RCC 7860 (cell line): Measurements from ENCODE around the gene TOMM70.
A peak's percentile ranks its signal among the peaks of the same experiment; 100 is the strongest.

Experiments
- DNase-seq: peaks from one replicate; pipeline ENCODE4 v3.0.0-alpha.2; 2015; ENCODE audit warnings: low spot score
- FAIRE-seq: peaks from 2 replicates; lab custom pipeline; 2012; peaks lifted over from hg19 to GRCh38; lab: Jason Lieb, UNC

Gene TOMM70

GRCh38 chr3:100412912-100413590, 12.2 kb upstream of the TOMM70 start:
- DNase-seq (no peak), FAIRE-seq (no peak)

GRCh38 chr3:100411091-100411982, 10.4 kb upstream of the TOMM70 start:
- DNase-seq (no peak), FAIRE-seq (no peak)

GRCh38 chr3:100407977-100408532, 7.2 kb upstream of the TOMM70 start:
- DNase-seq (no peak), FAIRE-seq (no peak)

- no peak for FAIRE-seq
- DNase-seq: no peak
Measured at GRCh38 chr3:100407164-100407563, 6.3 kb upstream of the TOMM70 start.

- FAIRE-seq: no peak
- DNase-seq: no peak
Measured at GRCh38 chr3:100404250-100404548, 3.3 kb upstream of the TOMM70 start.

- no peak for DNase-seq
- FAIRE-seq: no peak
Measured at GRCh38 chr3:100403362-100404249, 2.7 kb upstream of the TOMM70 start.

GRCh38 chr3:100402891-100403290, 2.0 kb upstream of the TOMM70 start:
- FAIRE-seq: peak; percentile 66
- peak; percentile 21 for DNase-seq

GRCh38 chr3:100402256-100402655, 1.4 kb upstream of the TOMM70 start:
- FAIRE-seq: no peak
- DNase-seq: peak; percentile 19

GRCh38 chr3:100401674-100402041, 769 bp upstream of the TOMM70 start:
- DNase-seq (no peak), FAIRE-seq (no peak)

- DNase-seq (no peak), FAIRE-seq (no peak)
Measured at GRCh38 chr3:100400419-100400779, 490 bp downstream of the TOMM70 start.

- FAIRE-seq: no peak
Measured at GRCh38 chr3:100399341-100400071, 1.4 kb downstream of the TOMM70 start.

GRCh38 chr3:100396967-100397366, 3.9 kb downstream of the TOMM70 start:
- DNase-seq (no peak), FAIRE-seq (no peak)

More at GRCh38 chr3:100399341-100400071, 1.4 kb downstream of the TOMM70 start:
- DNase-seq: no peak

GRCh38 chr3:100395679-100396431, 5.0 kb downstream of the TOMM70 start:
- no peak for DNase-seq
- no peak for FAIRE-seq

GRCh38 chr3:100389025-100389424, 11.9 kb downstream of the TOMM70 start:
- FAIRE-seq (no peak), DNase-seq (no peak)

GRCh38 chr3:100386437-100387074, 14.3 kb downstream of the TOMM70 start:
- DNase-seq (no peak), FAIRE-seq (peak; percentile 22)

- no peak for FAIRE-seq
- DNase-seq: no peak
Measured at GRCh38 chr3:100384733-100385525, 16.0 kb downstream of the TOMM70 start.

- no peak for DNase-seq
- FAIRE-seq: no peak
Measured at GRCh38 chr3:100376301-100376700, 24.6 kb downstream of the TOMM70 start.

GRCh38 chr3:100374521-100374920, 26.4 kb downstream of the TOMM70 start:
- DNase-seq (no peak), FAIRE-seq (peak; percentile 68)
